NCI-H748 (cell line): ENCODE measurements around the gene NOXRED1.

ENCODE experiments used
- DNase-seq: peaks from one replicate; lab custom pipeline; 2025; ENCODE audit not compliant: unreplicated experiment; lab: John Stamatoyannopoulos, UW

The NOXRED1 gene

DNA sequence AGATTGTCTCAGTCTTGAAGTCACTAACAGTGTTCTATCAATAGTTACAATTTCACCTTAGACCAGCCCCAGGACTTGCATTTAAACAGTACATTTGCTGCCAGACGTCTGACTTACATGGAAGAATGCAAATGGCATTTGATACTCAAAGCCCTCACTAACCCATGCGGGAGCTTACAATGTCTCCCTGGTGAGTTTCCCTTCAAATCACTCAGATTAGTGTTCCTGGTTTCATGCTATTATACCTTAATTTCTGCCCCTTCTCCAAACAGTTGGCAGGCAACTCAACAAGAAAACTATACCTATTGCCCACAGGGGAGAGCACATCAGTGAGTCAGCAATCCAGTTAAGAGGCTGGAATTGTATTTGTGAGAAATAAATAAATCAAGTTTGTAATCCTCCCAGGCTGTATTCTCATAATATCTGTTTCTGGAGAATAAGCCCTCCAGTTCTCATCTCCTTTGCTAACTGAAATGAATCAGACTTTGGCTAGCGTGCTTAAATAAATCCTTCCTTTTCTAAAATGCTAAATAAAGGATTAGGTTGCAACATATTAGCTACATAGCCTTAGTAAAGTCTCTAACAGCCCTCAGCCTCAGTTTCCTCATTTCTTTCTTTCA, 78.8 kb downstream of the NOXRED1 start:
- DNase-seq, result no peak
